Right ventricle myocardium inferior (tissue), 1 donor: ENCODE data around the gene FOXN4. TPM values are rescaled to one million over a fixed set of nuclear protein-coding genes. Genes with fewer than 3 reads are reported as not detected.

ENCODE experiments used
- ATAC-seq: fragments of 200-7000 bp; cut with Tn5 transposase; one replicate; pipeline ENCODE4 v1.9.1; 2020; ENCODE audit warnings: mild to moderate bottlenecking, moderate library complexity
- DNase-seq: peaks from one replicate; pipeline ENCODE4 v3.0.0; 2021; ENCODE audit errors: missing footprints
- intact Hi-C: fragments of 100-400 bp; cut with DNase I; formaldehyde crosslinking; loops from one replicate; pipeline ENCODE4 v1.11.0; 2022
- total RNA-seq: library from RNA; stranded (reverse); fragmentation: NEBNext Ultra II Directional; extraction: Animal tissue kit (Norgen Biotek cat#: 25700); gene quantifications from one replicate; pipeline ENCODE4 v1.2.1, GENCODE V29; 2021
- donor health status: DM: no; HTN: yes; CAD: no; lungs with severe emphysema.

FOXN4 gene
- total RNA-seq, 1 donor from 2014 or later: not detected

GRCh38 chr12:109309381-109310246, 530 bp upstream of the FOXN4 start:
- no peak for ATAC-seq
- no peak for DNase-seq
- intact Hi-C loops: no loop called here

GRCh38 chr12:109307051-109307450, 2.0 kb downstream of the FOXN4 start:
- intact Hi-C loops: no loop called here
- DNase-seq (no peak), ATAC-seq (no peak)

DNA sequence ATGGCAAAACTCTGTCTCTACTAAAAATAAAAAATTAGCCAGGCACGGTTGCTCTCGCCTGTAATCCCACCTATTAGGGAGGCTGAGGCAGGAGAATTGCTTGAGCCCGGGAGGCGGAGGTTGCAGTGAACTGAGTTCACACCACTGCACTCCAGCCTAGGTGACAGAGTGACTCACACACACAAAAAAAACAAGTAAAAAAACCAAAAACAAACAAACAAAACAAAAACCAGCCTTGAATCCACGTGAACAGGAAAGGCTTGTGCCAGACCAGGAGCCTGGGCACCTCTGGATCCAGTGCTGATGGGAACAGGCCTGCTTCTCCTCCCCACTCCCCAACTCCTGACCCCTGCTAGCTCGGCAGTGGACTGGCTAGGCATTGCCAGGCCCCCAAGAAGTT, 3.5 kb downstream of the FOXN4 start:
- no peak for DNase-seq
- no peak for ATAC-seq
- intact Hi-C loops: no loop called here

DNA sequence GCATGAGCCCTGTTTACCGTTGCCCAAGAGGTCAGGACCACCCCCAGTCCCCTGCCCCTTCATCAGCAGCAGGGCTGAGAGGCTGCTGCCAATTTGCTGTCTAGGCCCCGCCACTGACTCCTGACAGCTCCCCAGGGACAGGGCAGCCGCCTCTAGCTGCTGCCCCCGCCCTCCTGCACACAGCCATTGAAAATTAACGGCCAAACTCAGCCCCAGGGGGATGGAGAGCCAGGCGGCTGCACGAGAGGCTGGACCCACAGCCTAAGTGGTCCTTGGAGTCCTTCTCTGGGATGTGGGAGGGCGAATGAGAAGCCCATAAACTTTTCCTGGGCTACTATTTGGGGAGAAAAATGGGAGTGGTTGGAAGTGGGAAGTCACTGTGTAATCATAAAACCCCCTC, 4.6 kb downstream of the FOXN4 start:
- ATAC-seq: no peak
- intact Hi-C loops: no loop called here
- no peak for DNase-seq

DNA sequence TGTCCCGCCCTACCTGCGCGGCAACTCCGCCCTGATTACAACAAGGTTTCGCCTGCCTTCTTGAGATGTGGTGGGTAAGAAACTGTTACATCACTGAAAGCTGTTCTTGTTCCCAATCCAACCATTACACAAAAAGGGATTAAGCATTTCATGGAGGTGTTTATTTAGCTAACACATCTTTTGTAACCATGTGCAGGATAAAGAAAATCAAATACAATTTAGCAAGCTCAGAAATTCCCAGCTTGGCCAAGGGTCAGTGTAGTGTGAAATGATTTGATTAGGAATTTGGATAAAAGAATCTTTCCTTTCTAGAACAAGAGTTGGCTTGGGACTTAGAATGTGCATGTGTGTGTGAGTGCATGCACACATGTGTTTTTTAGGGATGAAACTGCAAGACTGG, 6.3 kb downstream of the FOXN4 start:
- no peak for ATAC-seq
- intact Hi-C loops: no loop called here

DNA sequence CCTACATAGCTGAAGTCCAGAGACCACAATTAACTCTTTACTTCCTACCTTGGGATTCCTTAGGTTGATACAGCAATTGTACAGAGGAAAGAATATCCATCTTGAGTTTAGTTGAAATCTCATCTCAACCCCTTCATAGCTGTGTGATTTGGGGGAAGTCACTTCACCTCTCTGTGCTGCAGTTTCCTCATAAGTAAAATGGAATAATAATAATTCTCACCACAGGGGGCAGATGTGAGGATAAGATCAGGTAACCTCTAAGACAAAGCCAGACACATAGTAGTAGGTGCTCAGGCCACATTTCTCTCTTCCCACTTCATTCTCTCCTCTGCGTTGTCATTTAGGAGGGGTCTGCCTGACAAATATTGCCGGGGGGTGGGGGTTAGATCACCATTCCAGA, 6.7 kb downstream of the FOXN4 start:
- intact Hi-C loops: no loop called here
- ATAC-seq (no peak), DNase-seq (no peak)

More for the DNA sequence above, 6.3 kb downstream of the FOXN4 start:
- DNase-seq: no peak

GRCh38 chr12:109301643-109302168, 7.4 kb downstream of the FOXN4 start:
- DNase-seq (no peak), ATAC-seq (no peak)
- intact Hi-C loops: no loop called here

DNA sequence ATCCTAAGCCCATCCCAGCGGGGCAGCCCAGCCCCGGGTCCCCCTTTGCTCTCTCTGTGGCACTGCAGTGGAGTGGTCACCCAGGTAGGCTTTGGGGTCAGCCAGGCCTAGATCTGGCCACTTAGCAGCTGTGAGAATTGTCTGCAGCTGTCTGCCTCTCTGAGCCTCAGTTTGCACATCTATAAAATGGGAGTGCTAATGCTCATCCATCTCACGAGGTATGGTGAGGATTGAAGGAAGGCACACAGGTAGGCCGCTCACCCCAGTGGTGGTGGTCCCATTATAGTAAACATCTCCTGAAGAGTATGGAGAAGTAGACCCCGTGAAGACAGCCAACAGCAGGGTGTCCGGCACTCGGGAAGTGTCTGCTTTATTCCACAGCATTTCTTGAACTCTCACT, 9.2 kb downstream of the FOXN4 start:
- ATAC-seq (no peak), DNase-seq (no peak)
- intact Hi-C loops: no loop called here

DNA sequence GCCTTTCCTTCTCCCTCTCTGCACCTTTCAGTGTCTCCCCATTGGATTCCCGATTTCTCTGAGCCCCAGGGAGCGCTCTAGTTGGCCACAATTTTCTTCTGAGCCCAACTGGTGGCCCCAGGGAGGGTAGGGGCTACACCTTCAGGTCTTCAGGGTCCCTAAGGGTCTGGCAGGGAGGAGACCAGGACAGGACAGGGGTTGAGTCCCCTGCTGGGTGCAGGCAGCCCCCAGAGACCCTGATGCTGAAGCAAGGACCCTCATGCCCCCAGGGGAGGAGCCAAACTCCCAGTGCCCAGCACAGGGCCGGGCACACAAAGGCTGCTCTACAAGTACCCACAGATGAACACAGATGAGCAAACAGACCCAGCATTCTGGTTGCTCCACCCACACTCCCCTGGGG, 12.7 kb downstream of the FOXN4 start:
- DNase-seq: no peak
- ATAC-seq: no peak
- intact Hi-C loops: no loop called here

DNA sequence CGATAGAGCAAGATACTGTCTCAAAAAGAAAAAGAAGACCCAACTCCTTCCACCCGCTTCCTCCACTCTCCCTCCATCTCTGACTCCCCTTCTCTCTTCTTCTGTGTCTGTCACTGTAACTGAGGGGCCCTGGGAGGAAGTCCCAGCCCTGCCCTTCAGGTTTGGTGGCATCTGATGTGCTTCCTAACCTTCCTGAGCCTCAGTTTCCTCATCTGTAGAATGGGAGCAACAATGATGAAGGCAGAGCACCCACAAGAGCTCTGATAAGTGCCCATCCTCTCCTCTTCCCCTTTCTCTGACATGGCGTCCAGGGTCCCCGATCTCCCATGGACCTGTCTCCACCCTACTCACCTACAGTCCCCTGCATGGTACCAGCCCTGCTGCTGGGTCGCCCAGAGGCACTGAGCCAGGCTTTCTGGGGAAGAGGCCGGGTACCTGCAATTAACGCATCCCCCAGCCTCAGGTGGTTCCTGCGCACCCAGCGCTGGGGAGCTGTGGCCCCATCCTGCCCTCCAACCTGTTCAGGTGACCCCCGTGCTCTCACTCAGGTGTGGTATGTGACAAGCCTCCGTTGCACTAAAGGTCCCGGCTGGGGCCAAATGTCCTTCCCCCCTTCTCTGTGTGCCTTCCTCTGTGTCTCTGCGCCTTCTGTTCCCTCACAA, 13.2 kb downstream of the FOXN4 start:
- no peak for DNase-seq
- intact Hi-C loops: no loop called here
- ATAC-seq: no peak

DNA sequence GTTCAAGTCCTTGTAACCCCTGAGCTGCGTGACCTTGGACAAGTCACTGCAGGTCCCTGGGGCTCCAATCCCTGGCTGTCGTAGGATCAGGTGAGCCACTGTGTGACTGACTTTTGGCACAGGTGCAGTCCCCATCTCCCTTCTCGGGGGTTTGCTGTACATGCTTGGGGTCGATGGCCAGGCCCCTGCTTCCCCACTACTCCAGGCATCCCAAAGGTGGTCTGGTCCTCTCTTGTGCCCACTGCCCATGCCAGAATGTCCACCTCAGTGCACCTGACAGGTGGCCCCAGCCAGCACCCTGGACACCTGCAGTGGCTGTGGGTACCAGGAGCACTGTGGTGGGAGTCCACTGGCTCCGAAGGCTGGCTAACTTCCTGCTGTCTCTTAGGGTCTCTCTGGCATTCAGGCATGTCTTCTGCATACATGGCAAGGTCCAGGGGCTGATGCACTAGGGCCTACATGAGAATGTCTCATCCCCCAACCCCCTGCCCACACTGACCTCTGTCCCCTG, 14.7 kb downstream of the FOXN4 start:
- ATAC-seq (no peak), DNase-seq (no peak)
- intact Hi-C loops: no loop called here

GRCh38 chr12:109293106-109293505, 16.0 kb downstream of the FOXN4 start:
- intact Hi-C loops: no loop called here
- no peak for ATAC-seq
- no peak for DNase-seq

- ATAC-seq (no peak), DNase-seq (no peak)
- intact Hi-C loops: no loop called here
These were observed 16.8 kb downstream of the FOXN4 start for GRCh38 chr12:109292342-109292711.

- intact Hi-C loops: no loop called here
- DNase-seq (no peak), ATAC-seq (peak; percentile 94)
These were observed 17.4 kb downstream of the FOXN4 start for GRCh38 chr12:109291521-109292341.

DNA sequence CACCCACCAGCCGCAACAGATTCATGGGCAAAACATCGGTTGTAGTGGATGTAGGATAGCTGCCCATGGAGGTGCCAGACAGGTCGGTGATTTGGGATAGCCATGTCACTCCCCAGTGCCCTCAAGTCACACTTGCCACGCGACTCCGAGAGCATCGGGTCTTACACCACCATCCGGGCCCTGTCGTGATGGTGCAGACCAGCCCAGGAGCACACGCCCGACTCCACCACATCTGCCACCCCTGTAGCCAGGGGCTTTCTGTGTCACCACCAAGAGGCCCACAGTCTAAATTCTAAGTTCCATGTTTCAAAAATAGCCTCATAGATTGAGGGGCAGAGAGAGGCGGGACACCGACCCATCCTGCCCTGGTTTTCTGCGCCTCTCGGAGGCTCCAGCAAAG, 18.0 kb downstream of the FOXN4 start:
- intact Hi-C loops: no loop called here
- no peak for DNase-seq
- ATAC-seq: peak; percentile 8

DNA sequence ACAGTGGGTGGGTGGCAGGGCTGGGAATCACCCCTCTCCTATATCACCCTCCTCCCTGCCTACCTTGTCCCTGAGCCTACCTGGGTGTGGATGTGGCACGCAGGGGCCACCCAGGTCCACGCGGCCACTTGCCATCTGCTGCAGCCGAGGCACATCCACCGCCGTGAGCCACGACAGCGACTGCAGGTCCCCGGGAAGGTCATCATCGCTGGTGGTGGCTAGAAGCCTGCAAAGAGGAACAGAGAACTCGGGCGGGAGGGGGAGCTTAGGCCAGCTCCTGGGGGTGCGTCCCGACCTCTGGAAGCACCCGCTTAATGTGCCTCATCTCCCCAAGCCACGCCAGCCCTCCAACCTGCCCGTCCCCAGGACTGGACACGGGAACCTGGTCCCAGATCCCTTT, 19.0 kb downstream of the FOXN4 start:
- intact Hi-C loops: no loop called here
- ATAC-seq (no peak), DNase-seq (no peak)

- intact Hi-C loops: no loop called here
- no peak for DNase-seq
- ATAC-seq: no peak
These were observed 19.5 kb downstream of the FOXN4 start for GRCh38 chr12:109289551-109289950.

GRCh38 chr12:109289004-109289403, 20.1 kb downstream of the FOXN4 start:
- intact Hi-C loops: no loop called here
- ATAC-seq (no peak), DNase-seq (no peak)

DNA sequence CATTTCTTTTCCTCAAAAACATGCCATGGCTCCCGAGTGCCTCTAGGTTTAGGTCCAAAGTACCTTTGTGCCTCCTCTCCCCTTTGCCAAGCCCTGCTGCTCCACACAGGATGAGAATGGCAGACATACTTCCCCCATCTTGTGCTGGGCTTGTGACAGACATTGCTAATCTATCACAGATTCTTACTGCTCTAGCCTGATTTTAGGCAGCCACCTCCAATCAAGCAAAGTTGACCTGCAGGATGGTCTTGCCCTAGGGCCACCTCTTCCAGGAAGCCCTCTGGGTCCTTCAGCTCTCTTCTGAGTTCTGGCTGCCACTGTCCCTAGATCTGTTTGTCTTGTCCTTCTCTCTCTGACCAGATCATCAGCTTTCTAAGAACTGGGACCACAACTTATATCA, 20.5 kb downstream of the FOXN4 start:
- DNase-seq (no peak), ATAC-seq (no peak)
- intact Hi-C loops: no loop called here
